K562 (cell line): ENCODE results near the gene LHX5. TPM values are rescaled to one million over a fixed set of nuclear protein-coding genes. Genes with fewer than 3 reads are reported as not detected.

Experiments
- ELF4 ChIP-seq: fragments of 450-650 bp; formaldehyde crosslinking; IDR thresholded peaks from 2 replicates; pipeline ENCODE4 v1.4.0; 2022; ENCODE audit warnings: missing genetic modification characterization
- ESRRA ChIP-seq: fragments of 450-650 bp; IDR thresholded peaks from 2 replicates; pipeline ENCODE4 v1.6.1; 2014; ENCODE audit warnings: low read depth, mild to moderate bottlenecking, moderate library complexity, borderline replicate concordance
- FOXP1 ChIP-seq: sonication (generic); formaldehyde crosslinking; IDR thresholded peaks from 2 replicates; pipeline ENCODE4 v1.8.0; 2022; ENCODE audit warnings: mild to moderate bottlenecking, missing genetic modification reagents
- KLF16 ChIP-seq: IDR thresholded peaks from 2 replicates; pipeline ENCODE4 v1.6.1; 2016; ENCODE audit warnings: antibody characterized with exemption
- LEF1 ChIP-seq: fragments of 450-650 bp; IDR thresholded peaks from 2 replicates; pipeline ENCODE4 v1.6.1; 2016; ENCODE audit warnings: mild to moderate bottlenecking
- MYC ChIP-seq, 2 experiments: fragments of 250-450 bp in 1 of 2; sonication (Bioruptor Pico) in 1 of 2; IDR thresholded peaks; 2 replicates each; pipeline versions ENCODE4 v1.5.1 to v1.6.1; 2012 to 2021; ENCODE audit warnings: low read depth in 2 of 2, borderline replicate concordance in 1 of 2, improper control_type of control experiment in 1 of 2, low read length in 1 of 2, mild to moderate bottlenecking in 1 of 2, moderate library complexity in 1 of 2
- NFIC ChIP-seq: fragments of 450-650 bp; IDR thresholded peaks from 2 replicates; pipeline ENCODE4 v1.6.1; 2017; ENCODE audit warnings: mild to moderate bottlenecking, inconsistent platforms
- POLR2AphosphoS2 ChIP-seq: IDR thresholded peaks from 2 replicates; pipeline ENCODE4 v1.6.1; 2012; ENCODE audit warnings: low read length, improper control_type of control experiment
- POLR2G ChIP-seq: fragments of 200-400 bp; formaldehyde crosslinking; IDR thresholded peaks from 2 replicates; pipeline ENCODE4 v1.6.1; 2017; ENCODE audit warnings: low read depth, mild to moderate bottlenecking, antibody characterized with exemption, low read length, moderate library complexity
- RBM39 ChIP-seq: fragments of 200-400 bp; formaldehyde crosslinking; optimal IDR thresholded peaks from 2 replicates; pipeline ENCODE3; 2018; ENCODE audit warnings: low read depth, low read length
- RCOR1 ChIP-seq, 2 experiments: IDR thresholded peaks; 2 replicates each; pipeline ENCODE4 v1.6.1; 2012; ENCODE audit warnings: low read depth in 2 of 2, low read length in 2 of 2, borderline replicate concordance in 1 of 2, improper control_type of control experiment in 1 of 2
- RFX7 ChIP-seq: fragments of 250-450 bp; sonication (Bioruptor Pico); IDR thresholded peaks from 2 replicates; pipeline ENCODE4 v1.5.1; 2021; ENCODE audit warnings: mild to moderate bottlenecking
- SMAD3 ChIP-seq: fragments of 450-650 bp; formaldehyde crosslinking; conservative IDR thresholded peaks from 2 replicates; pipeline ENCODE4 v1.4.0; 2020; ENCODE audit warnings: mild to moderate bottlenecking
- SUPT5H ChIP-seq: fragments of 450-650 bp; IDR thresholded peaks from 2 replicates; pipeline ENCODE4 v1.6.1; 2016
- TAF1 ChIP-seq: IDR thresholded peaks from 2 replicates; pipeline ENCODE4 v1.6.1; 2011; ENCODE audit warnings: mild to moderate bottlenecking, low read length, moderate library complexity; ENCODE audit not compliant: insufficient read depth, control insufficient read depth, severe bottlenecking; ENCODE audit errors: extremely low read depth
- ZC3H4 ChIP-seq: sonication (generic); formaldehyde crosslinking; IDR thresholded peaks from 2 replicates; pipeline ENCODE4 v1.9.0; 2021; ENCODE audit warnings: missing genetic modification reagents, borderline replicate concordance
- polyA plus RNA-seq, 8 experiments: library from polyadenylated mRNA; depleted of rRNA in 4 of 8; stranded (reverse) in 5 of 8; unstranded in 3 of 8; fragments of >200 nt; fragmentation: Nextera tagmentation in 2 of 8; fragmentation: Illumina TruSeq in 1 of 8; extraction: Ambion mirVana in 2 of 8; extraction: Trizol in 1 of 8; gene quantifications; 2 replicates each; pipeline versions ENCODE4 v1.2.1 to v1.2.3, GENCODE V29; 2011 to 2014; ENCODE audit warnings: inconsistent platforms in 1 of 8, missing spikeins in 1 of 8
- total RNA-seq, 7 experiments: library from RNA; depleted of rRNA in 6 of 7; stranded (reverse); fragments of >200 nt in 6 of 7; fragmentation: Illumina TruSeq in 2 of 7; extraction: Trizol in 2 of 7; gene quantifications; 2 replicates each; pipeline versions ENCODE4 v1.2.1 to v1.2.3, GENCODE V29; 2011 to 2021; ENCODE audit warnings: low replicate concordance in 1 of 7
- TF ChIP-seq, protein P1 (sequence below): fragments of 450-650 bp; formaldehyde crosslinking; IDR thresholded peaks from 2 replicates; pipeline ENCODE4 v1.4.0; 2020; ENCODE audit warnings: mild to moderate bottlenecking, moderate library complexity
- TF ChIP-seq, protein P2 (sequence below), 2 experiments: fragments of 250-450 bp in 1 of 2; fragments of 450-650 bp in 1 of 2; sonication (Bioruptor Pico) in 1 of 2; IDR thresholded peaks; 2 replicates each; pipeline versions ENCODE4 v1.6.1 to v1.8.0; 2016 to 2021; ENCODE audit warnings: mild to moderate bottlenecking in 2 of 2, moderate library complexity in 2 of 2, missing compliant biosample characterization in 1 of 2, missing genetic modification characterization in 1 of 2
- TF ChIP-seq, protein P3 (sequence below): fragments of 250-450 bp; sonication (Bioruptor Pico); IDR thresholded peaks from 2 replicates; pipeline ENCODE4 v1.4.0; 2020

LHX5 gene
- total and polyA plus RNA-seq, 9 of the 15 experiments (the other 6 are each of a cell fraction or from before 2014, with no cell fraction given) = 0.04 to 0.17 (median 0.05) TPM; not detected in 6

DNA sequence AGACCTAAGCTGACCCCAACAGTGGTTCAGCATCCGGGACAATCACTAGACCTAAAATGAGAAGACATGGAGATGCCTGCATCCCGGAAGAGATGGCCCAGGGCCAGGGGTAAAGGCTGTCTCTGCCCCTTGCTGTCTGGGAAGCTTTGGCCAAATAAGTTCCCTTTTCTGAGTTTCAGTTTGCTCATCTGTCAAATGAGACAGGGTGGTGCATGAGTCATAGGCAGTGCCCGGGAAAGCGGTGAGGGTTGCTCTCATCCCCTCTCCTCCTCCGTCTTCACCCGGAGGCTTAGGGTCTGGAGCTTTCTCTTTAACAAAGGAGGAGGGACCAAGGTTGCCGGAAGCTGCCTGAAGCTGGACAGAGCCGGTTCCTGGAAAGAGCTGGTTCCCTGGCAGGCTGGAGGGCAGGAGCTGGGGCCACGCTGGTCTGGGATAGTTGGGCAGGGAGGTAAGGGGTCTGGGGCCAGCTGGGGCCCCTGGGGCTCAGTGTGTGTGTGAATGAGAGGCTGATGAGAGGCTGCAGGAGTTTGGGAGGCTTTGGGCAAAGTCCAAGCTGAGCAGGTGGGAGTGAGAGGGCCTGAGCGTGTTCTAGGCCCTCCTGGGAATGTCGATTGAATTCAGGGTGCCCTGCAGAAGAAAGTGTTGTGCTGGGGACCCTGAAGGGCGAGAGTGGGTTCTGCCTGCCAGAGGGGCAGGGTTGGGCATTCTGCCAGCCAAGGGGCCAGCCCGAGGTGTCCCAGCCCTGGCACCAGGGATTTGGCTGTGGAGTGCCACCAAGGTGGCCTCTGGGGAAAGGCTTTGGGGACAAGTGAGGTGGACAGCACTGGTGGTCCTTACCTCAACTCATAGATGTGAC is 49.4 kb downstream of the LHX5 start, which contains the start of gene SDSL (continued):
- TF ChIP-seq, protein P1, sequence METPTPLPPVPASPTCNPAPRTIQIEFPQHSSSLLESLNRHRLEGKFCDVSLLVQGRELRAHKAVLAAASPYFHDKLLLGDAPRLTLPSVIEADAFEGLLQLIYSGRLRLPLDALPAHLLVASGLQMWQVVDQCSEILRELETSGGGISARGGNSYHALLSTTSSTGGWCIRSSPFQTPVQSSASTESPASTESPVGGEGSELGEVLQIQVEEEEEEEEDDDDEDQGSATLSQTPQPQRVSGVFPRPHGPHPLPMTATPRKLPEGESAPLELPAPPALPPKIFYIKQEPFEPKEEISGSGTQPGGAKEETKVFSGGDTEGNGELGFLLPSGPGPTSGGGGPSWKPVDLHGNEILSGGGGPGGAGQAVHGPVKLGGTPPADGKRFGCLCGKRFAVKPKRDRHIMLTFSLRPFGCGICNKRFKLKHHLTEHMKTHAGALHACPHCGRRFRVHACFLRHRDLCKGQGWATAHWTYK (CRISPR knock-in tag) = peak; percentile 86; the same call in 1 of the 2 replicates
- TF ChIP-seq, protein P2, sequence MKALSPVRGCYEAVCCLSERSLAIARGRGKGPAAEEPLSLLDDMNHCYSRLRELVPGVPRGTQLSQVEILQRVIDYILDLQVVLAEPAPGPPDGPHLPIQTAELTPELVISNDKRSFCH (CRISPR knock-in tag; IDR thresholded peaks at IDR 0.05) = no peak
- TF ChIP-seq, protein P2 (tag; IDR thresholded peaks at IDR 0.05) = peak; percentile 34; the same call in 1 of the 2 replicates
- 0 out of 2 replicates have a peak, but pooled peaks have one; percentile 7 for TF ChIP-seq SMAD3 (CRISPR knock-in tag)
- TF ChIP-seq ELF4 = peak; percentile 63; the same call in 1 of the 2 replicates
- TF ChIP-seq LEF1 = peak; percentile 92; the same call in 1 of the 2 replicates
- peak; percentile 79; the same call in 1 of the 2 replicates for TF ChIP-seq MYC (IDR thresholded peaks at IDR 0.05; ENCODE audit: low read depth, low read length)
- TF ChIP-seq MYC (CRISPR knock-in tag; IDR thresholded peaks at IDR 0.05; ENCODE audit: borderline replicate concordance, low read depth) = 0 out of 2 replicates have a peak, but pooled peaks have one; percentile 40
- peak; percentile 80 for TF ChIP-seq TAF1
- TF ChIP-seq RFX7 (CRISPR knock-in tag) = 0 out of 2 replicates have a peak, but pooled peaks have one; percentile 20
- TF ChIP-seq NFIC = peak; percentile 75
- no peak for TF ChIP-seq FOXP1 (CRISPR knock-in tag)
- TF ChIP-seq RCOR1 (IDR thresholded peaks at IDR 0.05; ENCODE audit: borderline replicate concordance in 1 of 2, low read depth in 2 of 2, low read length in 2 of 2) = peak in 1 of 2 experiments; percentile 69; a peak in 2 of 4 replicates
- 0 out of 2 replicates have a peak, but pooled peaks have one; percentile 40 for TF ChIP-seq ESRRA
- TF ChIP-seq, protein P3, sequence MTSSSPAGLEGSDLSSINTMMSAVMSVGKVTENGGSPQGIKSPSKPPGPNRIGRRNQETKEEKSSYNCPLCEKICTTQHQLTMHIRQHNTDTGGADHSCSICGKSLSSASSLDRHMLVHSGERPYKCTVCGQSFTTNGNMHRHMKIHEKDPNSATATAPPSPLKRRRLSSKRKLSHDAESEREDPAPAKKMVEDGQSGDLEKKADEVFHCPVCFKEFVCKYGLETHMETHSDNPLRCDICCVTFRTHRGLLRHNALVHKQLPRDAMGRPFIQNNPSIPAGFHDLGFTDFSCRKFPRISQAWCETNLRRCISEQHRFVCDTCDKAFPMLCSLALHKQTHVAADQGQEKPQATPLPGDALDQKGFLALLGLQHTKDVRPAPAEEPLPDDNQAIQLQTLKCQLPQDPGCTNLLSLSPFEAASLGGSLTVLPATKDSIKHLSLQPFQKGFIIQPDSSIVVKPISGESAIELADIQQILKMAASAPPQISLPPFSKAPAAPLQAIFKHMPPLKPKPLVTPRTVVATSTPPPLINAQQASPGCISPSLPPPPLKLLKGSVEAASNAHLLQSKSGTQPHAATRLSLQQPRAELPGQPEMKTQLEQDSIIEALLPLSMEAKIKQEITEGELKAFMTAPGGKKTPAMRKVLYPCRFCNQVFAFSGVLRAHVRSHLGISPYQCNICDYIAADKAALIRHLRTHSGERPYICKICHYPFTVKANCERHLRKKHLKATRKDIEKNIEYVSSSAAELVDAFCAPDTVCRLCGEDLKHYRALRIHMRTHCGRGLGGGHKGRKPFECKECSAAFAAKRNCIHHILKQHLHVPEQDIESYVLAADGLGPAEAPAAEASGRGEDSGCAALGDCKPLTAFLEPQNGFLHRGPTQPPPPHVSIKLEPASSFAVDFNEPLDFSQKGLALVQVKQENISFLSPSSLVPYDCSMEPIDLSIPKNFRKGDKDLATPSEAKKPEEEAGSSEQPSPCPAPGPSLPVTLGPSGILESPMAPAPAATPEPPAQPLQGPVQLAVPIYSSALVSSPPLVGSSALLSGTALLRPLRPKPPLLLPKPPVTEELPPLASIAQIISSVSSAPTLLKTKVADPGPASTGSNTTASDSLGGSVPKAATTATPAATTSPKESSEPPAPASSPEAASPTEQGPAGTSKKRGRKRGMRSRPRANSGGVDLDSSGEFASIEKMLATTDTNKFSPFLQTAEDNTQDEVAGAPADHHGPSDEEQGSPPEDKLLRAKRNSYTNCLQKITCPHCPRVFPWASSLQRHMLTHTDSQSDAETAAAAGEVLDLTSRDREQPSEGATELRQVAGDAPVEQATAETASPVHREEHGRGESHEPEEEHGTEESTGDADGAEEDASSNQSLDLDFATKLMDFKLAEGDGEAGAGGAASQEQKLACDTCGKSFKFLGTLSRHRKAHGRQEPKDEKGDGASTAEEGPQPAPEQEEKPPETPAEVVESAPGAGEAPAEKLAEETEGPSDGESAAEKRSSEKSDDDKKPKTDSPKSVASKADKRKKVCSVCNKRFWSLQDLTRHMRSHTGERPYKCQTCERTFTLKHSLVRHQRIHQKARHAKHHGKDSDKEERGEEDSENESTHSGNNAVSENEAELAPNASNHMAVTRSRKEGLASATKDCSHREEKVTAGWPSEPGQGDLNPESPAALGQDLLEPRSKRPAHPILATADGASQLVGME (CRISPR knock-in tag) = no peak
- peak; percentile 98 for TF ChIP-seq KLF16
- peak; percentile 57 for TF ChIP-seq RBM39
- TF ChIP-seq POLR2G = peak; percentile 88
- peak; percentile 94 for TF ChIP-seq SUPT5H
- no peak for TF ChIP-seq ZC3H4
- no peak; the same call in 1 of the 2 replicates for TF ChIP-seq POLR2AphosphoS2
